ENCODE data around the gene TLR7. TPM values are rescaled to one million over a fixed set of nuclear protein-coding genes. Genes with fewer than 3 reads are reported as not detected.

The TLR7 gene
- total RNA-seq: not detected in 2 replicates

GRCh38 chrX:12866451-12867377 lies at the start of gene TLR7:
TLR7 (plus strand) TSS chrX:12867072; CDS start chrX:12867579, 507 bp downstream.

GRCh38 chrX:12906046-12906761 lies 39.3 kb downstream of the TLR7 start, which contains the start of gene TLR8:
TLR8 (plus strand) TSS chrX:12906620; CDS start chrX:12906707, 87 bp downstream.

Other genes starting within 250 kb of the TLR7 start
- gene PRPS2, start 75.7 kb upstream of the TLR7 start, total RNA-seq: 27.2 and 41.0 TPM in 2 replicates
- gene TLR8, start 39.5 kb downstream of the TLR7 start, total RNA-seq: not detected in 2 replicates
- gene TMSB4X, start 108.0 kb downstream of the TLR7 start, total RNA-seq: 3,489 and 3,795 TPM in 2 replicates
- gene FAM9C, start 177.5 kb downstream of the TLR7 start, total RNA-seq: not detected in 2 replicates

Measured in airway epithelial cell (primary cell).